ENCODE results near the gene ADK.

Gene ADK

GRCh38 chr10:74600170-74600569, 449.1 kb downstream of the ADK start:
- Histone ChIP-seq H3K9me3 (no peaks in the 10 kb centered on the region), H3K27ac (no peak overlapping the region), H3K4me3 (ENCODE audit: low read depth in 1 of 2, low read length in 1 of 2) (no peak overlapping the region), H3K36me3 (peaks cover 7% of the 10 kb centered on the region), H3K4me1 (ENCODE audit: control insufficient read depth in 1 of 2, insufficient read depth in 1 of 2, low read depth in 1 of 2, low read length in 1 of 2) (no peaks in the 10 kb centered on the region), H3K27me3 (no peaks in the 10 kb centered on the region)
- no peak for TF ChIP-seq CTCF (IDR thresholded peaks at IDR 0.05)

DNA sequence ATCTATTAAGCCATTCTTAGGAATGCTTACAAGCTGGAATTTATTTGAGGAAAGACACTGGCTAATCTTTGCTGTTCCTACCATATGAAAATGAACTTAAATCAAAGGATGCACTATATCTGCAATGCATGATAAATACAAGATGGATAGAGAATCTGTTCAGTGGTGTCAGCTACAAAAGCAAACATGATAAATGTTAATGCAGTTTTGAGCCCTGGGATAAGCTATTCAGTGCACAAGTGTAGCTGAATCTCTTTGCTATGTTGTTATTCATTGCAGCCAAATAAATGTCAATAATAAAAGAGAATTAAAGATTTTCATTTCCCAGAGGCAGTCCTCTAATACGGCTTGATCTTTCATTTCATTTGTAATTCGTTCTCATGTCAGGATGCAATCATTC, 451.6 kb downstream of the ADK start:
- TF ChIP-seq CTCF (IDR thresholded peaks at IDR 0.05): no peak
- Histone ChIP-seq H3K27me3 (no peaks in the 10 kb centered on the region), H3K36me3 (peaks cover 7% of the 10 kb centered on the region), H3K4me3 (ENCODE audit: low read depth in 1 of 2, low read length in 1 of 2) (no peak overlapping the region), H3K27ac (no peak overlapping the region), H3K4me1 (ENCODE audit: control insufficient read depth in 1 of 2, insufficient read depth in 1 of 2, low read depth in 1 of 2, low read length in 1 of 2) (no peaks in the 10 kb centered on the region), H3K9me3 (no peaks in the 10 kb centered on the region)

- H3K4me1 ChIP-seq (ENCODE audit: control insufficient read depth in 1 of 2, insufficient read depth in 1 of 2, low read depth in 1 of 2, low read length in 1 of 2): no peaks in the 10 kb centered on the region
- no peak overlapping the region for H3K4me3 ChIP-seq (ENCODE audit: low read depth in 1 of 2, low read length in 1 of 2)
- no peaks in the 10 kb centered on the region for H3K36me3 ChIP-seq
- no peak overlapping the region for H3K27ac ChIP-seq
- no peaks in the 10 kb centered on the region for H3K27me3 ChIP-seq
- no peak for TF ChIP-seq CTCF (IDR thresholded peaks at IDR 0.05)
- no peaks in the 10 kb centered on the region for H3K9me3 ChIP-seq
These were observed 459.3 kb downstream of the ADK start for GRCh38 chr10:74610299-74610698.

GRCh38 chr10:74612195-74612594, 461.2 kb downstream of the ADK start:
- H3K9me3 ChIP-seq: no peaks in the 10 kb centered on the region
- H3K27ac ChIP-seq: no peak overlapping the region
- H3K36me3 ChIP-seq: no peaks in the 10 kb centered on the region
- no peaks in the 10 kb centered on the region for H3K4me1 ChIP-seq (ENCODE audit: control insufficient read depth in 1 of 2, insufficient read depth in 1 of 2, low read depth in 1 of 2, low read length in 1 of 2)
- no peaks in the 10 kb centered on the region for H3K27me3 ChIP-seq
- TF ChIP-seq CTCF (IDR thresholded peaks at IDR 0.05): no peak
- no peak overlapping the region for H3K4me3 ChIP-seq (ENCODE audit: low read depth in 1 of 2, low read length in 1 of 2)

GRCh38 chr10:74620626-74621025, 469.6 kb downstream of the ADK start:
- Histone ChIP-seq H3K27me3 (no peaks in the 10 kb centered on the region), H3K27ac (no peak overlapping the region), H3K4me1 (ENCODE audit: control insufficient read depth in 1 of 2, insufficient read depth in 1 of 2, low read depth in 1 of 2, low read length in 1 of 2) (no peaks in the 10 kb centered on the region), H3K9me3 (no peaks in the 10 kb centered on the region), H3K36me3 (no peaks in the 10 kb centered on the region), H3K4me3 (ENCODE audit: low read depth in 1 of 2, low read length in 1 of 2) (no peak overlapping the region)
- no peak for TF ChIP-seq CTCF (IDR thresholded peaks at IDR 0.05)

- H3K27ac ChIP-seq: no peak overlapping the region
- H3K27me3 ChIP-seq: no peaks in the 10 kb centered on the region
- H3K4me1 ChIP-seq (ENCODE audit: control insufficient read depth in 1 of 2, insufficient read depth in 1 of 2, low read depth in 1 of 2, low read length in 1 of 2): no peaks in the 10 kb centered on the region
These were observed 472.8 kb downstream of the ADK start for GRCh38 chr10:74623786-74624185.

More at GRCh38 chr10:74623786-74624185, 472.8 kb downstream of the ADK start:
- Histone ChIP-seq H3K9me3 (no peaks in the 10 kb centered on the region), H3K36me3 (no peaks in the 10 kb centered on the region), H3K4me3 (ENCODE audit: low read depth in 1 of 2, low read length in 1 of 2) (no peak overlapping the region)
- TF ChIP-seq CTCF (IDR thresholded peaks at IDR 0.05): no peak

Measured in neutrophil (primary cell).